GM18861 (cell line): Measurements from ENCODE around the gene IFNA7.
"Not testable (repeated sequence)": the region's sequence is repeated elsewhere in the genome, so short reads cannot be mapped to it uniquely, and the experiment has no call there.

Experiments used
- ATAC-seq: cut with Tn5 transposase; IDR thresholded peaks from one replicate; pipeline ENCODE4 v1.9.1; 2021; ENCODE audit not compliant: unreplicated experiment

IFNA7 gene

DNA sequence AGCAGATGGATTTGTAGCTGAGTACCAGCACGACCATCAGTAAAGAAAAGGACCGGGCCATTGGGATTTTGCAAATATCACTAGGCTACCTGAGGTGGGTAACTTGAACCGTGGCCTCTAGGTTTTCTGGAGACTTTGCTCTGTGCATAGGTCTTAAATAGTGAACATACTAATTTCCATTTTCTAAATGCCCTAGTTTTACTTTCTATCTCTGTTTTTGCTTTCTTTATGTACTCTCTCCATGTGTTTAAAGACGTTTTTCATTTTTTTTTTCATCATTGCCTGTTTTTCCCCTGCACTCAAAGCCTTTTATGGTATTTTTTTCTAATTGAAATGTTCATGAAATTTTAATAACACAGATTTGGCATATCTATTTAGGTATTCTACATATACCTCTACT is at the start of gene IFNA7:
Gene IFNA7 (minus strand): TSS at position 101 of the 400 bp plus-strand sequence. CDS start 40 bp downstream, at position 61.
- not testable (repeated sequence) for ATAC-seq

DNA sequence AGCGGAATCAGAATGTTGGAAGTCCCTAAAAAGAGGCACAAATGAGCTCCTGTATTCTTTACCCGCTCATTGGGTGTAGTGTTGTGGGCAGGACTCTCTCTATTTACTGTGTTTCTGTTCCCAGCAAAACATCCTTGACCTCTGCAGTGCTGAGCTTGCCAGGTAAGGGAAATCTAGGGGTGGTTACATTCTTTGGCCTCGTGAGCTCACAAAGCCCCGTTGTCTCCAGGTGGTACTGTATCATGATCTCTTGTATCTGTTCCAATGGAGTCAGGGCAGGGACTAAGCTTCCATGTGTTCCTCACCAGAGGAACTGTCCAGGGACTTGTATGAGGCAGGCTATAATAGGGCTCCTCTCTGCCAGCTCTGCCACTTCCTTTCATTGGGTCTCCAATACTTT is 49.6 kb upstream of the IFNA7 start:
- no peak for ATAC-seq

DNA sequence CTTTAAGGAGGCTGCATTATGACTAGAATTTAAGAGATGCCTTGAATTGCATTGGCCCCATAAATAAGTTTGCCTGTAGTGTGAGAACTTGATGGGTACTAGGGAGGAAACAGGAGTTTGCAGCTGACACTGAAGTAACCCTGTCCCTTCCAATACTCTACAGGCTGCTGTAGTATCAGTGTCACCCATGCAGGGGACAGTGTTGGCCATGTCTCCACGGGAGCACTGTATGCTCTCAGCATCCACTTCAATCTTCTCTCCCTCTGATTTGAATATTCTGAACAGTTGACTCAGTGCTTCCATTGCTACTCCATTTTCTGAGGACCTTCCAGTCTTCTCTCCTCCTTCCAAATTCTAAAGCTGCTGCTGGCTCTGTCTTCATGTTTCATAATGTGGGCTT is 49.2 kb upstream of the IFNA7 start:
- no peak for ATAC-seq

DNA sequence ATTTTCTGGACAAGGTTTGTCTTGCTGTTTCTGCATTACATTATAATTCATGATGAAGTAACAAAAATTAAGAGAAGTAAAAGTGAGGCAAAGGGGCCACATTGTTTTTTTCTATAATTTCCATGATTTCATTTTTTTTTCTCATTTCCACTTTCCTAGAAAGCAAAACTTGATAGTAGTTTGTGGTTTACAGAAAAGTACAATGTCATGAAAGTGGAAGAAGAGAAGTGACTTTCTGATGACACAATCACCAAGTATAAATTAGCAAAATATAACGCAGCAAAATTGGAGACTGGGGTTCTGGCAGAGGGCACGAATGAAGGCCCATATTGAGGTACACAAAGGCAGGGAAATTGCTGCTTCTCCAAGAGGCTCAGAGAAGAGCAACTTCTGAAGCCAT is 42.8 kb upstream of the IFNA7 start:
- ATAC-seq: peak; percentile 50

DNA sequence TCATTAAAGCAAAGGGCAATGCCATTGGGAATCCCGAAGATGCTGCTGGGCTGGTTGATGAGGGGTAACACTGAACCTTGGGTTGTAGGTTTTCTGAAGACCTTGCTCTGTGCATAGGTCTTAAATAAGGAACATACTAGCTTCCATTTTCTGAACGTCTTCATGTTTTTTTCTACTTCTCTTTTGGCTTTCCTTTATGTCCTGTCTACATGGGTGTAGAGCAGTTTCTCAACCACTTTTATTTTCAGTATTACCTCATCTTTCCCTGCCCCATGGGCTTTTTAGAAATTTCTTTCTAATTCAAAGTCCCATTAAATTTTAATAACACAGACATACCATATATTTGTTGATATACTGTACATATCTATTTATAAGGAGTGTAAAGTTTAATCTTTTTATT is 37.9 kb upstream of the IFNA7 start, which contains the start of gene IFNA14:
Gene IFNA14 (minus strand): TSS at position 95 of the 400 bp plus-strand sequence. CDS start 70 bp downstream, at position 25.
- no peak for ATAC-seq

DNA sequence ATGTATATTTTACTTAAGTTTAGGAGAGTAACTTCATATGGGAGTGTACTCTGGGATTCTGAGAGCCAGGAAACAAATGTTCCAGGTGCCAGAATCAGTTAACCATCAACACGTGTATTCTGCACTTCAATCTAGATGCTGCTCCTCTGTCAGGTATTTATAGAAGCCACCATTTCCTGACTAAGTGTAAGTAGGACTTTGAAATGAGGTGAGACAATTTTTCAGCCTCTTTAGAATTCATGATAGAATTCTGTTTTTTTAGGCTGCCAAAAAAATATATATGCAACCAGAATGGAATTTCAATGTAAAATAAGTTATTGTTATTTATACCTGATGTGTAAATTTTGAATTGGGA is 34.3 kb upstream of the IFNA7 start:
- not testable (repeated sequence) for ATAC-seq

DNA sequence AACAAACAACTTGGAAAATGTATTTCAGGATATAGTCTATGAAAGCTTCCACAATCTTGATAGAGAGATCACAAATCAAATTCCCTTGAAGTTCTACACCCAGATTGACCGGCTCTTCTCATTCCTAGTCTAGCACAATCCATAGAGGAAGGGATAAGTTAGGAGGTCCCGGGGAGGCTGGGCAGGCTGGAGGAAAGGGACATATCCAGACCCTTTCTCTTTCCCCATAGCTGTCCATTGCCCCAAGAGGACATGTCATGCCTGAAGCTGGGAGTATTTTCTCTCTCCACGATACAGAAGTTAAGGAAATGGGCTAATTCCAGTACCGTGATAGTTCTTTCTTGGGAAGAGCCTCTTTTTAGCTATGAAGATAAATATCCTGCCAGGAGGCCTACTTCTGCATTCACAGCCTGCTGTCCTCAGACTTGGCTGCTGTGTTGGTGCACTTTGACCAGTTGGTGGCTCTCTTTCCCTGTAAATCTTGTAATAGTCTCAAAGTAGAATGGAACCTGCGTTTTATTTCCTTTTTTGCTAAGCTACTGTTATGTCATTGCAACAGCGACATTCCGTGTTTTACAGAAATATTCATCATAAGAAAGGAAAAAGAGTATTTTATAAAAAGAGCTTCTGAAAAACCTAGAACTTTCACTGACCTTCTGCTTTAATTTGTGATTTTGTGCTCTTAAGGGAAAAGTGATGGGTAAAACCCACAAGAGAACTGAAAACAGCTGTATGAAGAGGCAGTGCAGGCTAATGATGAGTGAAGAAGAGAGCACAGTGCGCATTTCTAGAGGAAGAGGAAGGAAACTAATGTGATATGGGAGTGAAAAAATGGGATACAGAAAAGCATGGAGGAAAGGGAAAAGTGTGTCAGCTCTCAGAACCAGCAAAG is 33.7 kb upstream of the IFNA7 start:
- ATAC-seq: peak; percentile 88

DNA sequence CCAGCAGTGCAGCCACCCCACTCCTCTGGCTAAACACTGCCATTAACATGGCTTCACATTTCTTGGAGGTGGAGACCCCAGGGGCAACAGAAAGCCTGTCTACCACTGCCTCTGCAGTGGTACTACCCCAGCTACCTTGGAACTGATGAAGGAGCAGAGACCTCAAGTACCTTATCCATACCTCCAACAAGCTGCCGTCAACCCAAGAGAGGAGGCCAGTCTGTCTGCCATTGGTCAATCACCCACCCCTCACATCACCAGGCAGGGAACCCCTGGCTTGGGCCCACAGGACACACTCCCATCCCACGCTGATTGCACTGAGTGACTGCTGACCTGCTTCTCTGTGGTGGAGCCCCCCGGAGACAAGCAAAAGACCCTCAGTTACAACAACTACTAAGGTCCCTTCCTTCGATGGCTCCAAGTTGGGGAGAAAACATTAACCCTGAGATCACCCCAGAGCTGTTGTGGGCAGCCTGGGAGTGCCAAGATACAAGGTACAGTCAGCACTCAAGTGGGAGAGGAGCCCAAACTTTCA is 32.2 kb upstream of the IFNA7 start:
- no peak for ATAC-seq

DNA sequence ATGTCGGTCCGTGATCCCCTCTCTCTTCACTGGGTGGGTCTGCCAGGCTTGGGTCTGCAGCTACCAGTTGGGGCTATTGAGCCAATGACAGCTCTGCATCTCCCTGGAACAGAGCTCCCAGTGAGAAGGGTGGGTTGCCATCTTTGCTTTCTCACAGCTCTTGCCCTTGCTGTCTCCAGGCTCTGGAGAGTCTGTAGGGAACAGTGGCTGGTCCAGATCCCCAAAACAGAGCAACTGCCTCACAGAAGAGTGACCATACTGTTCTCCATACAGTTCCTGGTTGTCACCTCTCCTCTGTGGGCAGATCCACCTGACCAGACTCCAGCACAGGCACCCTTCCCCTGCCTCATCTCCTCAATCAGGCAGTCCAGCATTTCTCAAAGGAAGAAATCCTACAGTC is 31.3 kb upstream of the IFNA7 start:
- no peak for ATAC-seq

DNA sequence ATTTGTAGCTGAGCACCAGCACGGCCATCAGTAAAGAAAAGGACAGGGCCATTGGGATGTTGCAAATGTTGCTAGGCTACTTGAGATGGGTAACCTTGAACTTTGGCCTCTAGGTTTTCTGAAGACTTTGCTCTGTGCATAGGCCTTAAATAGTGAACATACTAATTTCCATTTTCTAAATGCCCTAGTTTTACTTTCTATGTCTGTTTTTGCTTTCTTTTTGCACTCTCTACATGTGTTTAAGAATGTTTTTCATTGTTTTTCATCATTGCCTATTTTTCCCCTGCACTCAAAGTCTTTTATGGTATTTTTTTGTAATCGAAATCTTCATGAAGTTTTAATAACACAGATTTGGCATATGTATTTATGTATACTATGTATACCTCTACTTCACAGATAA is 26.1 kb upstream of the IFNA7 start, which contains the start of gene IFNA17:
Gene IFNA17 (minus strand): TSS at position 101 of the 400 bp plus-strand sequence. CDS start 49 bp downstream, at position 52.
- no peak for ATAC-seq

DNA sequence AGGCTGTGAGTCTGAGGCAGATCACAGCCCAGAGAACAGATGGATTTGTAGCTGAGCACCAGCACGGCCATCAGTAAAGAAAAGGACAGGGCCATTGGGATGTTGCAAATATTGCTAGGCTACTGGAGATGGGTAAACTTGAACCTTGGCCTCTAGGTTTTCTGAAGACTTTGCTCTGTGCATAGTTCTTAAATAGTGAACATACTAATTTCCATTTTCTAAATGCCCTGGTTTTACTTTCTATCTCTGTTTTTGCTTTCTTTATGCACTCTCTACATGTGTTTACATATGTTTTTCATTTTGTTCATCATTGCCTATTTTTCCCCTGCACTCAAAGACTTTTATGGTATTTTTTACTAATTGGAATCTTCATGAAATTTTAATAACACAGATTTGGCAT is 15.2 kb upstream of the IFNA7 start, which contains the start of gene IFNA16:
Gene IFNA16 (minus strand): TSS at position 101 of the 400 bp plus-strand sequence. CDS start 6 bp downstream, at position 95.
- ATAC-seq: not testable (repeated sequence)

DNA sequence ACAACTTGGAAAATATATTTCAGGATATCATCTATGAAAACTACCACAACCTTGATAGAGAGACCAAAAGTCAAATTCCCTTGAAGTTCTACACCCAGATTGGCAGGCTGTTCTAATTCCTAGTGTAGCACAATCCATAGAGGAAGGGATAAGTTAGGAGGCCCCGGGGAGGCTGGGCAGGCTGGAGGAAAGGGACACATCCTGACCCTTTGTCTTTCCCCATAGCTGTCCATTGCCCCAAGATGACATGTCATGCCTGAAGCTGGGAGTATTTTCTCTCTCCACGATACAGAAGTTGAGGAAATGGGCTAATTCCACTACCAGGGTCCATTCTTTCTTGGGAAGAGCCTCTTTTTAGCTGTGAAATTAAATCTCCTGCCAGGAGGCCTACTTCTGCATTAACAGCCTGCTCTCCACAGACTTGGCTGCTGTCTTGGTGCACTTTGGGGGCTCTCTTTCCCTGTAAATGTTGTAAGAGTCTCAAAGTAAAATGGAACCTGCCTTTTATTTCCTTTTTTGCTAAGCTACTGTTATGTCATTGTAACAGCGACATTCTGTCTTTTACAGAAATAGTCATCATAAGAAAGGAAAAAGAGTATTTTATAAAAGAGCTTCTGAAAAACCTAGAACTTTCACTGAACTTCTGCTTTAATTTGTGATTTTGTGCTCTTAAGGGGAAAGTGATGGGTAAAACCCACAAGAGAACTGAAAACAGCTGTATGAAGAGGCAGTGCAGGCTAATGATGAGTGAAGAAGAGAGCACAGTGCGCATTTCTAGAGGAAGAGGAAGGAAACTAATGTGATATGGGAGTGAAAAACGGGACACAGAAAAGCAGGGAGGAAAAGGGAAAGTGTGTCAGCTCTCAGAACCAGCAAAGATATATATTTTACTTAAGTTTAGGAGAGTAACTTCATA is 11.7 kb upstream of the IFNA7 start:
- ATAC-seq: peak; percentile 62

DNA sequence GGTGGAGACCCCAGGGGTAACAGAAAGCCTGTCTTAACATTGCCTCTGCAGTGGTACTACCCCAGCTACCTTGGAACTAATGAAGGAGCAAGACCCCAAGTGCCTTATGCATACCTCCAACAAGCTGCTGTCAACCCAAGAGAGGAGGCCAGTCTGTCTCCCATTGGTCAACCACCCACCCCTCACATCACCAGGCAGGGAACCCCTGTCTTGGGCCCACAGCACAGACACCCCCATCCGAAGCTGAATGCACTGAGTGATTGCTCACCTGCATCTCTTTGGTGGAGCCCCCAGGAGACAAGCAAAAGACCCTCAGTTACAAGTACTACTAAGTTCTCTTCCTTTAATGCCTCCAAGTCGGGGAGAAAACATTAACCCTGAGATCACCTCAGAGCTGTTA is 10.2 kb upstream of the IFNA7 start:
- not testable (repeated sequence) for ATAC-seq

DNA sequence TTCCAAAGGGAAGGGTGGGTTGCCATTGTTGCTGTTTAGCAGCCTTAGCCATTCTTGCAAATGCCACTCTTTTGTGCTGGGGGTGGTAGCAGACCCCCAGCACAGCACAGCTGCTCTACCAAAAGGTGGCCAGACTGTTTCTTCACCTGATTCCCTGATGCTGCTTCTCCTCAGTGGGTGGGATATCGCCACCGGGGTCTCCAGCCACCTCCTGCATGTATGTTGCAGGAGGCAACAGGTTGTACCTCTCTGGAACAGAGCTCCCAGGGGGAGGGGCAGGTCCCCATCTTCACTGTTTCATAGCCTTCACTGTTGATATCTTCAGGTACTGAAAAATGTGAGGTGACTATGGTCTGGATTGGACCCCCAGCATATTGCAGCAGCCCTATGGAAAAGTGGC is 8.8 kb upstream of the IFNA7 start:
- ATAC-seq: not testable (repeated sequence)

DNA sequence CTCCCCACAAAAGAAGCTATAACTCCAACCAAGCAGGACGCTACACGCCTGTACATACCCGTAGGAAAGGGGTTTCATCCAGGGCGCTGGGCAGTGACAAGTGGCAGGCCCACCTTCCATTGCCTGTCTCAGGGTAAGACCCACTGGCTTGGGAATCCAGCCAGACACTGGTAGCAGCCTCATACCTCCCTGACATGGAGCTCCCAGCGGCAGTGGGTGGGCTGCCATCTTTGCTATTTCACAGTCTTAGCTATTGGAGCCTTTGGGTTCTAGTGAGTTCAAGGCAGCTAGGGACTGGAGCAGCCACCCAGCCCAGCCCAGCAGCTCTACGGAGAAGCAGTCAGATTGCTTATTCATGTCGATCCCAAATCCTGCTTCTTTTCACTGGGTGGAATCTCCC is 8.3 kb upstream of the IFNA7 start:
- no peak for ATAC-seq

DNA sequence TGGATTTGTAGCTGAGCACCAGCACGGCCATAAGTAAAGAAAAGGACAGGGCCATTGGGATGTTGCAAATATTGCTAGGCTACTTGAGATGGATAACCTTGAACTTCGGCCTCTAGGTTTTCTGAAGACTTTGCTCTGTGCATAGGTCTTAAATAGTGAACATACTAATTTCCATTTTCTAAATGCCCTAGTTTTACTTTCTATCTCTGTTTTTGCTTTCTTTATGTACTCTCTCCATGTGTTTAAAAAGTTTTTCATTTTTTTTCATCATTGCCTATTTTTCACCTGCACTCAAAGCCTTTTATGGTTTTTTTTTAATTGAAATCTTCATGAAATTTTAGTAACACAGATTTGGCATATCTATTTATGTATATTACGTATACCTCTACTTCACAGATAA is 5.0 kb upstream of the IFNA7 start, which contains the start of gene IFNA10:
Gene IFNA10 (minus strand): TSS at position 101 of the 400 bp plus-strand sequence. CDS start 46 bp downstream, at position 55.
- ATAC-seq: not testable (repeated sequence)

DNA sequence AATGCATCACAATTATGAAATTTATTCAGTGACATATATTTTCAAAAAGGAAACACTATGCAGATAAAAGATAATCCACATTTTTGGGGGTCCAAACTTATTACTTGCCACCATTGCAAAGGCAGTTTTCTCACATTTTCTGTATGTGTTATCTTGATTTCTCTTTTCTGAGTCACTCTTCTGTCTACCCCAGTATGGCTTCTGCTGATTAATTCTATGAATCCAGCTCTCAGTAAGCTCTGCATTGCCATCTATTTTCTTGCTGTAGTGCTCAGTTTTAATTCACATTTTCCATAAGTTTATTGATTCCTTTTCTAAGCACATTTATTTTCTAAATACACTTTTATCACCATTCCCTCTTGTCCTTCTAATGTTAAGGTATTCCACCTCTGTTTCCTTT is 3.2 kb upstream of the IFNA7 start:
- no peak for ATAC-seq

DNA sequence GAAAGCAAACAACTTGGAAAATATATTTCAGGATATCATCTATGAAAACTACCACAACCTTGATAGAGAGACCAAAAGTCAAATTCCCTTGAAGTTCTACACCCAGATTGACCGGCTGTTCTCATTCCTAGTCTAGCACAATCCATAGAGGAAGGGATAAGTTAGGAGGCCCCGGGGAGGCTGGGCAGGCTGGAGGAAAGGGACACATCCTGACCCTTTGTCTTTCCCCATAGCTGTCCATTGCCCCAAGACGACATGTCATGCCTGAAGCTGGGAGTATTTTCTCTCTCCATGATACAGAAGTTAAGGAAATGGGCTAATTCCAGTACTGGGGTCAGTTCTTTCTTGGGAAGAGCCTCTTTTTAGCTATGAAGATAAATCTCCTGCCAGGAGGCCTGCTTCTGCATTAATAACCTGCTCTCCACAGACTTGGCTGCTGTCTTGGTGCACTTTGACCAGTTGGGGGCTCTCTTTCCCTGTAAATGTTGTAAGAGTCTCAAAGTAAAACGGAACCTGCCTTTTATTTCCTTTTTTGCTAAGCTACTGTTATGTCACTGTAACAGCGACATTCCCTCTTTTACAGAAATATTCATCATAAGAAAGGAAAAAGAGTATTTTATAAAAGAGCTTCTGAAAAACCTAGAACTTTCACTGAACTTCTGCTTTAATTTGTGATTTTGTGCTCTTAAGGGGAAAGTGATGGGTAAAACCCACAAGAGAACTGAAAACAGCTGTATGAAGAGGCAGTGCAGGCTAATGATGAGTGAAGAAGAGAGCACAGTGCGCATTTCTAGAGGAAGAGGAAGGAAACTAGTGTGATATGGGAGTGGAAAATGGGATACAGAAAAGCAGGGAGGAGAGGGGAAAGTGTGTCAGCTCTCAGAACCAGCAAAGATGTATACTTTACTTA is 6.9 kb downstream of the IFNA7 start:
- peak; percentile 84 for ATAC-seq

DNA sequence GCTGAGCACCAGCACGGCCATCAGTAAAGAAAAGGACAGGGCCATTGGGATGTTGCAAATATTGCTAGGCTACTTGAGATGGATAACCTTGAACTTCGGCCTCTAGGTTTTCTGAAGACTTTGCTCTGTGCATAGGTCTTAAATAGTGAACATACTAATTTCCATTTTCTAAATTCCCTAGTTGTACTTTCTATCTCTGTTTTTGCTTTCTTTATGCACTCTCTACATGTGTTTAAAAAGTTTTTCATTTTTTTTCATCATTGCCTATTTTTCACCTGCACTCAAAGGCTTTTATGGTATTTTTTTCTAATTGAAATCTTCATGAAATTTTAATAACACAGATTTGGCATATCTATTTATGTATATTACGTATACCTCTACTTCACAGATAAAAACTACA is 14.5 kb downstream of the IFNA7 start, which contains the start of gene IFNA4:
Gene IFNA4 (minus strand): TSS at position 101 of the 400 bp plus-strand sequence. CDS start 56 bp downstream, at position 45.
- ATAC-seq: not testable (repeated sequence)
